Small intestine (tissue), 7 donors: ENCODE measurements around the gene TMEM63A. TPM values are rescaled to one million over a fixed set of nuclear protein-coding genes. Genes with fewer than 3 reads are reported as not detected.
"Not testable (repeated sequence)": the region's sequence is repeated elsewhere in the genome, so short reads cannot be mapped to it uniquely, and the experiment has no call there.

Experiments
- DNase-seq, 2 donors: peaks; one replicate each; pipeline versions ENCODE4 v3.0.0 to v3.0.0-alpha.2; 2013
- FAIRE-seq: peaks from 2 replicates; lab custom pipeline; 2012; peaks lifted over from hg19 to GRCh38; lab: Jason Lieb, UNC
- H3K27ac ChIP-seq, 3 donors: one replicate each; pipeline ENCODE4 v1.5.1; 2013; ENCODE audit warnings: low read length in 2 of 3, mild to moderate bottlenecking in 2 of 3, control low read depth in 1 of 3, inconsistent platforms in 1 of 3, low read depth in 1 of 3, moderate library complexity in 1 of 3
- H3K27me3 ChIP-seq, 3 donors: one replicate each; pipeline ENCODE4 v1.6.1; 2013; ENCODE audit warnings: low read length in 3 of 3, inconsistent platforms in 1 of 3; ENCODE audit not compliant: control insufficient read depth in 3 of 3, insufficient read depth in 3 of 3
- H3K36me3 ChIP-seq, 3 donors: one replicate each; pipeline ENCODE4 v1.6.1; 2013; ENCODE audit warnings: low read length in 3 of 3, inconsistent platforms in 1 of 3, low read depth in 1 of 3, mild to moderate bottlenecking in 1 of 3, moderate library complexity in 1 of 3; ENCODE audit not compliant: control insufficient read depth in 3 of 3, insufficient read depth in 2 of 3
- H3K4me1 ChIP-seq, 3 donors: one replicate each; pipeline ENCODE4 v1.6.1; 2013; ENCODE audit warnings: low read length in 2 of 3, inconsistent platforms in 1 of 3, low read depth in 1 of 3, mild to moderate bottlenecking in 1 of 3, moderate library complexity in 1 of 3; ENCODE audit not compliant: control insufficient read depth in 3 of 3, insufficient read depth in 2 of 3
- H3K4me3 ChIP-seq, 3 donors: one replicate each; pipeline ENCODE4 v1.5.1; 2013; ENCODE audit warnings: low read length in 3 of 3, control low read depth in 1 of 3, inconsistent platforms in 1 of 3, low read depth in 1 of 3, mild to moderate bottlenecking in 1 of 3, moderate library complexity in 1 of 3
- H3K9me3 ChIP-seq, 2 donors: one replicate each; pipeline ENCODE4 v1.6.1; 2013; ENCODE audit warnings: low read depth in 1 of 2, low read length in 1 of 2; ENCODE audit not compliant: control insufficient read depth in 2 of 2, insufficient read depth in 1 of 2
- WGBS, 3 donors: extraction: QIAGEN DNeasy Blood & Tissue Kit; methylation state at CpG; one replicate each; pipeline ENCODE4 v1.1.7; 2013; 5-methylcytosine and 5-hydroxymethylcytosine counted together
- polyA plus RNA-seq, 4 donors: library from polyadenylated mRNA; stranded (reverse) in 3 of 4; unstranded in 1 of 4; fragments of 200-250 nt in 3 of 4; fragments of 120-200 nt in 1 of 4; gene quantifications; one replicate each; pipeline versions ENCODE4 v1.2.1 to v1.2.3, GENCODE V29; 2013
- donor health status: healthy with polysubstance abuse.
- donor health status: control.
- donor health status: control.
- donor health status: Bipolar disorder and iron deficiency.
- donor health status: healthy.

Gene TMEM63A
- polyA plus RNA-seq, 4 donors: 5.1 to 99.2 (median 35.0) TPM

DNA sequence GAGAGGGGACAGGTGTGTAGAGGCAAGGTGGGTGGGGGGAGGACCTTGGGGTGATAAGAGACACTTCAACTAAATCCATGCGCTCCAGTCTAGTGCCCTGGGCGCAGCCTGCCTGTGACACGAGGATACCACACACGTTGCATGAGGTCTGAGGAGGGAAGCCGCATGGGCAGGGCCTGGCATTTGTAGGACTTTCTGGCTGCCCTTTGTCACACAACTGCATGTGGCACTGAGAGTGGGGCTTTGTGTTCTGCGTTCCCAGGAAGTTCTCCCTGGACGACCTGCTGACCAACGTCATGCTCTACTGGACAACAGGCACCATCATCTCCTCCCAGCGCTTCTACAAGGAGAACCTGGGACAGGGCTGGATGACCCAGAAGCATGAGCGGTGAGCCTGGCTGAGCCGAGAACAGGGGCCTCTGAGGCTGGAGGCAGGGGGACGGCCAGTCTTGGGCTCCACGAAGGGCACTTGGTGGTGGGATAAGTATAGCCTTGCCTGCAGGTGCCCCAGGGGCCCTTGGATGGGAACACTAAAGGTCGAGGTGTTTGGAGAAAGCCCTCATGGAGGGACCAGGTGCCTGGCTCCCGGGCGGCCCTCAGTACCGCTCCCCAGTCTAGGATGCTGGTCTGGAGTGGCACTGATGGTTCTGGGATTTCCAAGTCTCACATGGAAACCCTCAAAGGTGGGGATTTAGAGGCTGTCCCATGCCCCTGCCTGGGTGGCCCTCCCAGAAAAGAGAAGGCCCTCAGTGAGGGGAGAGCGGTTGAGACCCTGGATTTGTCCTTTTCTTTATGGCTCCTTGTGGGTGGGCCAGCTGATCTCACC is 37.7 kb downstream of the TMEM63A start:
- H3K27ac ChIP-seq: no peak overlapping the region
- 66 to 80% (median 80%) methylated on average over 18 of the region's 18 CpGs for WGBS, 3 donors
- no peak overlapping the region for H3K4me3 ChIP-seq
- DNase-seq (no peak), FAIRE-seq (no peak)
- H3K27me3 ChIP-seq: no peaks in the 10 kb centered on the region
- peaks cover 0 to 81% (median 0%) of the 10 kb centered on the region in 3 donors for H3K36me3 ChIP-seq
- no peaks in the 10 kb centered on the region for H3K9me3 ChIP-seq
- H3K4me1 ChIP-seq: peaks cover 0 to 20% (median 4%) of the 10 kb centered on the region in 3 donors

DNA sequence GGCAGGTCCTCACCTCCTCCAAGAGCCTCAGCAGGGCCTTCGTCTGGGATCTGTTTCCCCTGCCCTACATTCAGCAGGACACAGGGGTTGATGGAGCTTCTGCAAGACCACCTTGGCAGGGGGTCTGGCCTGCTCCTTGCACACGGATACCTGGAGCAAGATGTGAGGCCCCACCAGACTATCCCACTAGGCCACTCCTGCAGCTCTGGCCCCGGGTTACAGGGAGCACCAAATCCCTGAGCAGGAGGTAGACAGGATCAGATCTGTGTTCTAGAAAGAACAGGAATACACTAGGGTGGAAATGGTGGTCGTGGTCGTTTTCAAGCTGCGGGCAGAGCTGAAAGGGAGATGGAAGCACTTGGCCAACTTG is 38.8 kb downstream of the TMEM63A start:
- no peak for DNase-seq
- 65 to 72% (median 67%) methylated on average over 6 of the region's 6 CpGs for WGBS, 3 donors

GRCh38 chr1:225842788-225843425 is 39.3 kb downstream of the TMEM63A start:
- 84 to 95% (median 86%) methylated on average over 6 of the region's 6 CpGs for WGBS, 3 donors
- H3K27ac ChIP-seq: no peak overlapping the region
- H3K4me3 ChIP-seq: no peak overlapping the region
- H3K9me3 ChIP-seq: no peaks in the 10 kb centered on the region
- DNase-seq (no peak), FAIRE-seq (no peak)
- H3K36me3 ChIP-seq: peaks cover 0 to 81% (median 6%) of the 10 kb centered on the region in 3 donors
- H3K27me3 ChIP-seq: no peaks in the 10 kb centered on the region
- peaks cover 0 to 9% (median 0%) of the 10 kb centered on the region in 3 donors for H3K4me1 ChIP-seq

More for the DNA sequence above, 38.8 kb downstream of the TMEM63A start:
- H3K4me1 ChIP-seq: peaks cover 0 to 14% (median 3%) of the 10 kb centered on the region in 3 donors
- H3K9me3 ChIP-seq: no peaks in the 10 kb centered on the region
- H3K27me3 ChIP-seq: no peaks in the 10 kb centered on the region
- no peak overlapping the region for H3K27ac ChIP-seq
- H3K4me3 ChIP-seq: no peak overlapping the region
- peaks cover 0 to 81% (median 6%) of the 10 kb centered on the region in 3 donors for H3K36me3 ChIP-seq
- no peak for FAIRE-seq

DNA sequence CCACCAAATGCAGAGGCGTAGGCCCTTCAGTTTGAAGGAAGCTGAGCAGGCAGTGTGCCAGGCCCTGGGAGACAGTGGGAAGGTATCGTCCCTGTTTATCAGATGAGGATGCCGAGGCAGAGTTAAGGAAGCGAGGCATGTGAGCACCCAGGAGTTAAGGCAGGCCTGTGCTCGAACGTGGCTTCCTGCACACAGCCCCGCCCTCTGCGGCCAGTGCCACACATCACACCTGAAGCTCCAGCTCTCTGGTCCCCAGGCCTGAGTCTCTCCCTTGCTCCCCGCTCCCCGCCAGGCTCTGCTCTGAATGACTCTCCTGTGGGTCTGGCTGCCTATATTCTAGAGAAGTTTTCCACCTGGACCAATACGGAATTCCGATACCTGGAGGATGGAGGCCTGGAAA is 40.1 kb downstream of the TMEM63A start:
- H3K9me3 ChIP-seq: no peaks in the 10 kb centered on the region
- H3K4me3 ChIP-seq: no peak overlapping the region
- H3K27ac ChIP-seq: no peak overlapping the region
- no peaks in the 10 kb centered on the region for H3K27me3 ChIP-seq
- WGBS, 3 donors: 69 to 74% (median 71%) methylated on average over 12 of the region's 12 CpGs
- peaks cover 0 to under 1% (median 0%) of the 10 kb centered on the region in 3 donors for H3K4me1 ChIP-seq
- FAIRE-seq: no peak
- peaks cover 0 to 76% (median 6%) of the 10 kb centered on the region in 3 donors for H3K36me3 ChIP-seq
- no peak for DNase-seq

- DNase-seq (no peak), FAIRE-seq (no peak)
- Histone ChIP-seq H3K4me3 (no peak overlapping the region), H3K4me1 (no peaks in the 10 kb centered on the region), H3K27ac (no peak overlapping the region), H3K36me3 (peaks cover 0 to 70% (median 6%) of the 10 kb centered on the region in 3 donors), H3K27me3 (no peaks in the 10 kb centered on the region), H3K9me3 (no peaks in the 10 kb centered on the region)
- 86 to 89% (median 88%) methylated on average over 4 of the region's 4 CpGs for WGBS, 3 donors
Measured at GRCh38 chr1:225840713-225841112, 41.5 kb downstream of the TMEM63A start.

DNA sequence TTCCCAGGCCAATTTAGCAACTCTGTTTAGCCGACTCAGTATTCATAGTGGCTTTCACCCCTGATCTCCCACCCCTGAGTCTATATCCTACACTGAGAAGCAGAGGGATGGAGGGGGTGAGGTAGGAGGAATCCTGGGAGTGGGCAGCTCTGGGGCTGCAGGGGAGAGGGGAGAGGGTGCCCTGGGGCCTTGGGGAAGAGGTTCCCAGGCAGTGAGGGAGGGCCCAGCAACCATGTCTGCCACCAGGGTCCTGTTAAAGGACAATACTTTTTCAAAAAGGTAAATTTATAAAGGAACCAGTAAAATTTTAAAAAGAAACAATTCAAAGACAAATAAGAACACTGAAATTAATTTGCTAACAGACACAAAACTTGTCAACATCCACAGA is 42.0 kb downstream of the TMEM63A start:
- Histone ChIP-seq H3K4me3 (no peak overlapping the region), H3K27me3 (no peaks in the 10 kb centered on the region), H3K9me3 (no peaks in the 10 kb centered on the region), H3K36me3 (peaks cover 0 to 68% (median 6%) of the 10 kb centered on the region in 3 donors), H3K4me1 (no peaks in the 10 kb centered on the region), H3K27ac (no peak overlapping the region)
- DNase-seq (no peak), FAIRE-seq (no peak)
- WGBS, 3 donors: 90 to 94% (median 93%) methylated on average over 1 of the region's 1 CpG

DNA sequence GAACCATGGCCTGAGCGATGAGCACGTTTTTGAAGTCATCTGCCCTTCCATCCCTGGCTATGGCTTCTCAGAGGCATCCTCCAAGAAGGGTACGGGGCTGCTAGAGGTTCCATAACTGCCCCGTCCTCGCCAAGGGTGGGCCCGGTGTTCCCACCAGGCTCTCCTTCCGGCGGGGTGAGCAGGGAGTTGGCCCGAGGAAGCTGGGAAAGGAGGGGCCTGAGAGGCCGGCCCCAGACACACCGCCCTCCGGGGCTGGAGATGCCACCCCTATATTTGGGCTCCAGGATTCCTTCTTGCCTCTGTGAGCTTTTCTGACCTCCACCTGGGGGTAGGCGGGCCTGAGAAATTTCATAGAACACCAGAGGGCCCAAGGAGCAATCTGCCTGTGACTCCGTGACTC is 43.4 kb downstream of the TMEM63A start:
- H3K9me3 ChIP-seq: no peaks in the 10 kb centered on the region
- H3K27ac ChIP-seq: no peak overlapping the region
- DNase-seq (no peak), FAIRE-seq (no peak)
- H3K4me3 ChIP-seq: no peak overlapping the region
- no peaks in the 10 kb centered on the region for H3K27me3 ChIP-seq
- H3K36me3 ChIP-seq: peaks cover 0 to 60% (median 6%) of the 10 kb centered on the region in 3 donors
- H3K4me1 ChIP-seq: no peaks in the 10 kb centered on the region
- WGBS, 3 donors: 87 to 91% (median 87%) methylated on average over 14 of the region's 14 CpGs

DNA sequence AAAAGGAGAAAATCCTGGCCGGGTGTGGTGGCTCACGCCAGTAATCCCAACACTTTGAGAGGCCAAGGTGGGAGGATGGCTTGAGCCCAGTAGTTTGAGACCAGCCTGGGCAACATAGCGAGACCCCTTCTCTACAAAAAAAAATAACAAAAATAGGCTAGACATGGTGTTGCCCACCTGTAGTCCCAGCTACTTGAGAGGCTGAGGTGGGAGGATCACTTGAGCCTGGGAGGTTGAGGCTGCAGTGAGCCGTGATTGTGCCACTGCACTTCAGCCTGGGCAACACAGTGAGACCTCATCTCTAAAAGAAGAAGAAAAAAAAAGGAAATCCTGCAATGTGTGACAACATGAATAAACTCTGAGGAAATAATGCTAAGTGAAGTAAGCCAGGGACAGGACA is 45.9 kb downstream of the TMEM63A start:
- H3K4me3 ChIP-seq, H3K27me3 ChIP-seq, FAIRE-seq, DNase-seq, H3K4me1 ChIP-seq, H3K27ac ChIP-seq, H3K9me3 ChIP-seq: not testable (repeated sequence)
- 91 to 97% (median 95%) methylated on average over 4 of the region's 4 CpGs for WGBS, 3 donors
- H3K36me3 ChIP-seq: peaks cover 0 to 58% (median 8%) of the 10 kb centered on the region in 3 donors
